Measurements from ENCODE around the gene SLC22A3.

DNA sequence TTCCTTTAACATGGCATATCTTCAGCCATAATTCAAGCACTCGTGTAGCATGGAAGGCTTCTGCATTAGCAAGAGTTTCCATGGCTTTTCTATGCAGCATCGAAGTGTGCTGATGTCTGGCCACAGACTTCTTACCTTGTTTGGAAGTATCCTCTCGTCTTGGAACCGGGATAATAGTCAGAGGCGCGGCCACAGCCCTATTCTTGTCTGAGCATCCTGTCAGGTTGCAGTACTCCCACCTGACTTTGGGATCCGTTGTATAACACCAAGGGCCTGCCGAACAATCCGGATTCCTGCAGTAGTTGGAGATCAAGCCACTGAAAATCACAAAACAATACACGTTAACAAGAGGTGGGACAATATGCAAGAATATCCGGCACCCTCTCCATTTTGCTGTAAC lies 138.9 kb downstream of the SLC22A3 start:
- TF ChIP-seq SMC3 (IDR thresholded peaks at IDR 0.05) (no peak), USF2 (IDR thresholded peaks at IDR 0.05) (no peak)
- TF ChIP-seq, protein P1, sequence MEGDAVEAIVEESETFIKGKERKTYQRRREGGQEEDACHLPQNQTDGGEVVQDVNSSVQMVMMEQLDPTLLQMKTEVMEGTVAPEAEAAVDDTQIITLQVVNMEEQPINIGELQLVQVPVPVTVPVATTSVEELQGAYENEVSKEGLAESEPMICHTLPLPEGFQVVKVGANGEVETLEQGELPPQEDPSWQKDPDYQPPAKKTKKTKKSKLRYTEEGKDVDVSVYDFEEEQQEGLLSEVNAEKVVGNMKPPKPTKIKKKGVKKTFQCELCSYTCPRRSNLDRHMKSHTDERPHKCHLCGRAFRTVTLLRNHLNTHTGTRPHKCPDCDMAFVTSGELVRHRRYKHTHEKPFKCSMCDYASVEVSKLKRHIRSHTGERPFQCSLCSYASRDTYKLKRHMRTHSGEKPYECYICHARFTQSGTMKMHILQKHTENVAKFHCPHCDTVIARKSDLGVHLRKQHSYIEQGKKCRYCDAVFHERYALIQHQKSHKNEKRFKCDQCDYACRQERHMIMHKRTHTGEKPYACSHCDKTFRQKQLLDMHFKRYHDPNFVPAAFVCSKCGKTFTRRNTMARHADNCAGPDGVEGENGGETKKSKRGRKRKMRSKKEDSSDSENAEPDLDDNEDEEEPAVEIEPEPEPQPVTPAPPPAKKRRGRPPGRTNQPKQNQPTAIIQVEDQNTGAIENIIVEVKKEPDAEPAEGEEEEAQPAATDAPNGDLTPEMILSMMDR (IDR thresholded peaks at IDR 0.05): no peak
